ENCODE measurements around the gene MAMDC4. TPM values are rescaled to one million over a fixed set of nuclear protein-coding genes. Genes with fewer than 3 reads are reported as not detected.

Gene MAMDC4
- total and polyA plus RNA-seq, 2 of the 13 experiments (the other 11 are each of a cell fraction or from before 2014, with no cell fraction given): 6.0 to 6.8 TPM

DNA sequence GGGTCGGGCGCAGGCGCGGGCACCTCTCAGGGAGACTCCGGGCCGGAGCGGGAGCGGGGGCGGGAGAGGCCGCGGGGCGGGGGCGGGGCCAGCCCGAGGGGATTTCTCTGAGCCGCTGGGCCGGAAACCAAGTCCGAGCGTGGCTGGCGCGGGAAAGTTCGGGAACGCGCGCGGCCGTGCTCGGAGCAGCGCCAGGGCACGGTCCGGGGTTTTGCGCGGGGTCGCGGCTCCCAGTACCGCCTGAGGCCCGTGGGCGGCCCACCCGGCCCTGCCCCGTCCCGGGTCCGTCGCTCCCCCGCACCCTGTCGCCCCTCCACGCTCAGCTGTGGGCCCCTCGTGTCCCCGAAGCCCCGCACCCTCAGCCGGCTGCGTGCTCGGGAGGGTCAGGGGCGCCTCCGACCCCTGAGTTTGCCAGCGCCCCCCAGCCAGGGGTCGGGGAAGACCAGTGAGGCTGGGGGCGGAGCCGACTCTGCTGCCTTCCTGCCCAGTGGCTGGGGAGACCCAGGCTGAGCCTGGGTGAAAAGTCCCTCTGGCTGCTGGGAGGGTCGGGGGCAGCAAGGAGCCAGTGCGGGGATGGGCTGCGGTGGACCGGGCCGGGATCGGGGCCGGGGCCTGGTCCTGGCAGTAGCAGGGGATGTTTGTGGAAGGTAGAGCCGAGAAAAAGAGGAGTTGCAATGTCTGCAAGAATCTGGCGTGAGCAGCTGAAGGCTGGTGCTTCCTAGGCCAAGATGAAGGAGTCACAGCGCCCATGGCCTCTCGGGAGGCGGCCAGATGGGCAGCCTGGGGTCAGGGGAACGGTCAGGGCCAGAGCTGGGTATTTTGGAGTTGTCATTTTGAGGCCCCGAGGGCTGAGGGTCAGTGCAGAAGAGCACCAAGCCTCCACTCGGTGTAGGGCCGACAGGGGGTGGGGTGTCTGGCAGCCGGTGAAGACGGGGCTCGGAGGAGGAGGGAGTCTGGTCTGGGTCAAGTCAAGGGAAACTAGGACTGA lies 34.8 kb downstream of the MAMDC4 start (continued):
- TF ChIP-seq SRSF9 (IDR thresholded peaks at IDR 0.05; ENCODE audit: borderline replicate concordance, insufficient read depth, low read depth, low read length, poor library complexity, severe bottlenecking) (no peak), NAIF1 (CRISPR knock-in tag; IDR thresholded peaks at IDR 0.05; ENCODE audit: borderline replicate concordance) (no peak), HDAC2 (CRISPR knock-in tag; IDR thresholded peaks at IDR 0.05) (no peak), REL (CRISPR knock-in tag; conservative IDR thresholded peaks at IDR 0.05) (0 out of 2 replicates have a peak, but pooled peaks have one; percentile 75), ATAD3A (CRISPR knock-in tag; IDR thresholded peaks at IDR 0.05) (no peak), TCF7 (IDR thresholded peaks at IDR 0.05; ENCODE audit: low read depth) (no peak), GPN1 (CRISPR knock-in tag; IDR thresholded peaks at IDR 0.05; ENCODE audit: borderline replicate concordance) (no peak), ZNF547 (CRISPR knock-in tag; IDR thresholded peaks at IDR 0.05) (no peak), ZSCAN25 (CRISPR knock-in tag; IDR thresholded peaks at IDR 0.05) (no peak; the same call in 1 of the 2 replicates), MTF1 (CRISPR knock-in tag; IDR thresholded peaks at IDR 0.05) (no peak), SMC3 (IDR thresholded peaks at IDR 0.05; ENCODE audit: low read length) (no peak), U2AF1 (optimal IDR thresholded peaks at IDR 0.05; ENCODE audit: low read depth, low read length) (peak; percentile 24), MXD4 (CRISPR knock-in tag; IDR thresholded peaks at IDR 0.05) (no peak), JARID2 (CRISPR knock-in tag; IDR thresholded peaks at IDR 0.05; ENCODE audit: insufficient replicate concordance) (no peak), TGIF2 (CRISPR knock-in tag; IDR thresholded peaks at IDR 0.05) (no peak), ZFP62 (CRISPR knock-in tag; IDR thresholded peaks at IDR 0.05) (no peak), RFXAP (CRISPR knock-in tag; IDR thresholded peaks at IDR 0.05; ENCODE audit: borderline replicate concordance) (no peak)
- TF ChIP-seq, protein P1, sequence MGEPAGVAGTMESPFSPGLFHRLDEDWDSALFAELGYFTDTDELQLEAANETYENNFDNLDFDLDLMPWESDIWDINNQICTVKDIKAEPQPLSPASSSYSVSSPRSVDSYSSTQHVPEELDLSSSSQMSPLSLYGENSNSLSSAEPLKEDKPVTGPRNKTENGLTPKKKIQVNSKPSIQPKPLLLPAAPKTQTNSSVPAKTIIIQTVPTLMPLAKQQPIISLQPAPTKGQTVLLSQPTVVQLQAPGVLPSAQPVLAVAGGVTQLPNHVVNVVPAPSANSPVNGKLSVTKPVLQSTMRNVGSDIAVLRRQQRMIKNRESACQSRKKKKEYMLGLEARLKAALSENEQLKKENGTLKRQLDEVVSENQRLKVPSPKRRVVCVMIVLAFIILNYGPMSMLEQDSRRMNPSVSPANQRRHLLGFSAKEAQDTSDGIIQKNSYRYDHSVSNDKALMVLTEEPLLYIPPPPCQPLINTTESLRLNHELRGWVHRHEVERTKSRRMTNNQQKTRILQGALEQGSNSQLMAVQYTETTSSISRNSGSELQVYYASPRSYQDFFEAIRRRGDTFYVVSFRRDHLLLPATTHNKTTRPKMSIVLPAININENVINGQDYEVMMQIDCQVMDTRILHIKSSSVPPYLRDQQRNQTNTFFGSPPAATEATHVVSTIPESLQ (CRISPR knock-in tag; conservative IDR thresholded peaks at IDR 0.05): no peak
- TF ChIP-seq, protein P2, sequence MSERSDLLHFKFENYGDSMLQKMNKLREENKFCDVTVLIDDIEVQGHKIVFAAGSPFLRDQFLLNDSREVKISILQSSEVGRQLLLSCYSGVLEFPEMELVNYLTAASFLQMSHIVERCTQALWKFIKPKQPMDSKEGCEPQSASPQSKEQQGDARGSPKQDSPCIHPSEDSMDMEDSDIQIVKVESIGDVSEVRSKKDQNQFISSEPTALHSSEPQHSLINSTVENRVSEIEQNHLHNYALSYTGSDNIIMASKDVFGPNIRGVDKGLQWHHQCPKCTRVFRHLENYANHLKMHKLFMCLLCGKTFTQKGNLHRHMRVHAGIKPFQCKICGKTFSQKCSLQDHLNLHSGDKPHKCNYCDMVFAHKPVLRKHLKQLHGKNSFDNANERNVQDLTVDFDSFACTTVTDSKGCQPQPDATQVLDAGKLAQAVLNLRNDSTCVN (CRISPR knock-in tag; IDR thresholded peaks at IDR 0.05; ENCODE audit: borderline replicate concordance): no peak
- TF ChIP-seq, protein P3, sequence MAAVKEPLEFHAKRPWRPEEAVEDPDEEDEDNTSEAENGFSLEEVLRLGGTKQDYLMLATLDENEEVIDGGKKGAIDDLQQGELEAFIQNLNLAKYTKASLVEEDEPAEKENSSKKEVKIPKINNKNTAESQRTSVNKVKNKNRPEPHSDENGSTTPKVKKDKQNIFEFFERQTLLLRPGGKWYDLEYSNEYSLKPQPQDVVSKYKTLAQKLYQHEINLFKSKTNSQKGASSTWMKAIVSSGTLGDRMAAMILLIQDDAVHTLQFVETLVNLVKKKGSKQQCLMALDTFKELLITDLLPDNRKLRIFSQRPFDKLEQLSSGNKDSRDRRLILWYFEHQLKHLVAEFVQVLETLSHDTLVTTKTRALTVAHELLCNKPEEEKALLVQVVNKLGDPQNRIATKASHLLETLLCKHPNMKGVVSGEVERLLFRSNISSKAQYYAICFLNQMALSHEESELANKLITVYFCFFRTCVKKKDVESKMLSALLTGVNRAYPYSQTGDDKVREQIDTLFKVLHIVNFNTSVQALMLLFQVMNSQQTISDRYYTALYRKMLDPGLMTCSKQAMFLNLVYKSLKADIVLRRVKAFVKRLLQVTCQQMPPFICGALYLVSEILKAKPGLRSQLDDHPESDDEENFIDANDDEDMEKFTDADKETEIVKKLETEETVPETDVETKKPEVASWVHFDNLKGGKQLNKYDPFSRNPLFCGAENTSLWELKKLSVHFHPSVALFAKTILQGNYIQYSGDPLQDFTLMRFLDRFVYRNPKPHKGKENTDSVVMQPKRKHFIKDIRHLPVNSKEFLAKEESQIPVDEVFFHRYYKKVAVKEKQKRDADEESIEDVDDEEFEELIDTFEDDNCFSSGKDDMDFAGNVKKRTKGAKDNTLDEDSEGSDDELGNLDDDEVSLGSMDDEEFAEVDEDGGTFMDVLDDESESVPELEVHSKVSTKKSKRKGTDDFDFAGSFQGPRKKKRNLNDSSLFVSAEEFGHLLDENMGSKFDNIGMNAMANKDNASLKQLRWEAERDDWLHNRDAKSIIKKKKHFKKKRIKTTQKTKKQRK (IDR thresholded peaks at IDR 0.05; ENCODE audit: low read length): no peak
- TF ChIP-seq, protein P4, sequence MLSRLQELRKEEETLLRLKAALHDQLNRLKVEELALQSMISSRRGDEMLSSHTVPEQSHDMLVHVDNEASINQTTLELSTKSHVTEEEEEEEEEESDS (CRISPR knock-in tag; IDR thresholded peaks at IDR 0.05; ENCODE audit: borderline replicate concordance): no peak
- TF ChIP-seq, protein P5, sequence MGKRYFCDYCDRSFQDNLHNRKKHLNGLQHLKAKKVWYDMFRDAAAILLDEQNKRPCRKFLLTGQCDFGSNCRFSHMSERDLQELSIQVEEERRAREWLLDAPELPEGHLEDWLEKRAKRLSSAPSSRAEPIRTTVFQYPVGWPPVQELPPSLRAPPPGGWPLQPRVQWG (CRISPR knock-in tag; IDR thresholded peaks at IDR 0.05; ENCODE audit: borderline replicate concordance, low read depth): no peak
